Karpas-422 (cell line): ENCODE measurements around the gene POU3F3. TPM values are rescaled to one million over a fixed set of nuclear protein-coding genes. Genes with fewer than 3 reads are reported as not detected.

Experiments
- DNase-seq: peaks from one replicate; pipeline ENCODE4 v3.0.0-alpha.2; 2015
- H2AFZ ChIP-seq: fragments of 200-600 bp; sonication (generic); 2 replicates; pipeline ENCODE4 v1.6.1; 2014; ENCODE audit warnings: antibody characterized with exemption, low read length, mixed read lengths
- H3K27ac ChIP-seq: fragments of 200-600 bp; sonication (generic); 2 replicates; pipeline ENCODE4 v1.5.1; 2014; ENCODE audit warnings: mild to moderate bottlenecking, low read length, moderate library complexity
- H3K27me3 ChIP-seq: fragments of 200-600 bp; sonication (generic); 2 replicates; pipeline ENCODE4 v1.6.1; 2014; ENCODE audit warnings: low read length, mixed read lengths
- H3K36me3 ChIP-seq: fragments of 200-600 bp; sonication (generic); 2 replicates; pipeline ENCODE4 v1.6.1; 2014; ENCODE audit warnings: low read length, mixed read lengths; ENCODE audit not compliant: insufficient read depth
- H3K4me1 ChIP-seq: fragments of 200-600 bp; sonication (generic); 2 replicates; pipeline ENCODE4 v1.6.1; 2014; ENCODE audit warnings: mild to moderate bottlenecking, low read length, mixed read lengths
- H3K4me2 ChIP-seq: fragments of 200-600 bp; sonication (generic); 2 replicates; pipeline ENCODE4 v1.6.1; 2014; ENCODE audit warnings: low read length, low read depth, mild to moderate bottlenecking; ENCODE audit not compliant: poor library complexity, severe bottlenecking
- H3K4me3 ChIP-seq: fragments of 200-600 bp; sonication (generic); 2 replicates; pipeline ENCODE4 v1.5.1; 2014; ENCODE audit warnings: mild to moderate bottlenecking, antibody characterized with exemption, low read length, mixed read lengths
- H3K79me2 ChIP-seq: fragments of 200-600 bp; sonication (generic); 2 replicates; pipeline ENCODE4 v1.6.1; 2014; ENCODE audit warnings: mild to moderate bottlenecking, low read length, mixed read lengths
- H3K9ac ChIP-seq: fragments of 200-600 bp; sonication (generic); 2 replicates; pipeline ENCODE4 v1.6.0; 2014; ENCODE audit warnings: low read length
- H3K9me2 ChIP-seq: fragments of 200-600 bp; sonication (generic), shearing (Covaris generic); replicated peaks from 2 replicates; pipeline ENCODE4 v1.6.0; 2014; ENCODE audit warnings: mild to moderate bottlenecking, low read length, moderate library complexity; ENCODE audit not compliant: insufficient read depth
- H3K9me3 ChIP-seq: fragments of 300-700, 200-600 bp; sonication (generic); 2 replicates; pipeline ENCODE4 v1.6.1; 2014; ENCODE audit warnings: low read length, mixed read lengths
- H4K20me1 ChIP-seq: fragments of 200-600 bp; sonication (generic); 2 replicates; pipeline ENCODE4 v1.6.1; 2014; ENCODE audit warnings: mild to moderate bottlenecking, antibody characterized with exemption, low read length, low read depth; ENCODE audit not compliant: insufficient read depth
- total RNA-seq: library from RNA; depleted of rRNA; stranded (reverse); fragments of >200 nt; shearing (Covaris generic); gene quantifications from 2 replicates; pipeline ENCODE4 v1.2.3, GENCODE V29; 2014; ENCODE audit warnings: low replicate concordance

The POU3F3 gene
- total RNA-seq, 1 experiment from 2014 or later = not detected

DNA sequence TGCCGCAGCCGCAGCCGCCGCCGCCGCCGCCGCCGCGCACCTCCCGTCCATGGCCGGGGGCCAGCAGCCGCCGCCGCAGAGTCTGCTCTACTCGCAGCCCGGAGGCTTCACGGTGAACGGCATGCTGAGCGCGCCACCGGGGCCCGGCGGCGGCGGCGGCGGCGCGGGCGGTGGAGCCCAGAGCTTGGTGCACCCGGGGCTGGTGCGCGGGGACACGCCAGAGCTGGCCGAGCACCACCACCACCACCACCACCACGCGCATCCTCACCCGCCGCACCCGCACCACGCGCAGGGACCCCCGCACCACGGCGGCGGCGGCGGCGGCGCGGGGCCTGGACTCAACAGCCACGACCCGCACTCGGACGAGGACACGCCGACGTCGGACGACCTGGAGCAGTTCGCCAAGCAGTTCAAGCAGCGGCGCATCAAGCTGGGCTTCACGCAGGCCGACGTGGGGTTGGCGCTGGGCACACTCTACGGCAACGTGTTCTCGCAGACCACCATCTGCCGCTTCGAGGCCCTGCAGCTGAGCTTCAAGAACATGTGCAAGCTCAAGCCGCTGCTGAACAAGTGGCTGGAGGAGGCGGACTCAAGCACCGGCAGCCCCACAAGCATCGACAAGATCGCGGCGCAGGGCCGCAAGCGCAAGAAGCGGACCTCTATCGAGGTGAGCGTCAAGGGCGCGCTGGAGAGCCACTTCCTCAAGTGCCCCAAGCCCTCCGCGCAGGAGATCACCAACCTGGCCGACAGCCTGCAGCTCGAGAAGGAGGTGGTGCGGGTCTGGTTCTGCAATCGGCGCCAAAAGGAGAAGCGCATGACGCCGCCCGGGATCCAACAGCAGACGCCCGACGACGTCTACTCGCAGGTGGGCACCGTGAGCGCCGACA lies 2.4 kb downstream of the POU3F3 start:
- no peaks in the 10 kb centered on the region for H3K36me3 ChIP-seq
- no peaks in the 10 kb centered on the region for H3K4me1 ChIP-seq
- H3K9ac ChIP-seq = no peak overlapping the region
- H3K9me3 ChIP-seq = peaks cover 4% of the 10 kb centered on the region; the same call in 1 of the 2 replicates
- no peak overlapping the region for H3K4me3 ChIP-seq
- H2AFZ ChIP-seq = no peak overlapping the region
- no peaks in the 10 kb centered on the region for H3K27me3 ChIP-seq
- DNase-seq = no peak
- no peaks in the 10 kb centered on the region for H3K9me2 ChIP-seq
- H3K79me2 ChIP-seq = no peaks in the 10 kb centered on the region
- no peak overlapping the region for H3K27ac ChIP-seq
- no peak overlapping the region for H3K4me2 ChIP-seq
- H4K20me1 ChIP-seq = no peaks in the 10 kb centered on the region

DNA sequence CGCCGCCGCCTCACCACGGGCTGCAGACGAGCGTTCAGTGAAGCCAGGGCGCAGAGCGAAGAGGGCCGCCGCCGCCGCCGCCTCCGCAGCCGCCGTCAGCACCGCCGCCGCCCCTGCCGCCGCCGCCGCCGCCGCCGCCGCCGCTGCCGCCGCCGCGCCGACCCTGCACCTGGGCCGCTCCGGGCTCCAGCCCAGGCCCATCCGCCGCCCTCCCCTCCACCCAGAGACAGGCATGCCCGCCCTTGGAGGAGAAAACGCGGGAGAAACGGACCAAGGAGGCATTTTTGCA lies 3.0 kb downstream of the POU3F3 start:
- no peaks in the 10 kb centered on the region for H3K27me3 ChIP-seq
- no peak overlapping the region for H2AFZ ChIP-seq

DNA sequence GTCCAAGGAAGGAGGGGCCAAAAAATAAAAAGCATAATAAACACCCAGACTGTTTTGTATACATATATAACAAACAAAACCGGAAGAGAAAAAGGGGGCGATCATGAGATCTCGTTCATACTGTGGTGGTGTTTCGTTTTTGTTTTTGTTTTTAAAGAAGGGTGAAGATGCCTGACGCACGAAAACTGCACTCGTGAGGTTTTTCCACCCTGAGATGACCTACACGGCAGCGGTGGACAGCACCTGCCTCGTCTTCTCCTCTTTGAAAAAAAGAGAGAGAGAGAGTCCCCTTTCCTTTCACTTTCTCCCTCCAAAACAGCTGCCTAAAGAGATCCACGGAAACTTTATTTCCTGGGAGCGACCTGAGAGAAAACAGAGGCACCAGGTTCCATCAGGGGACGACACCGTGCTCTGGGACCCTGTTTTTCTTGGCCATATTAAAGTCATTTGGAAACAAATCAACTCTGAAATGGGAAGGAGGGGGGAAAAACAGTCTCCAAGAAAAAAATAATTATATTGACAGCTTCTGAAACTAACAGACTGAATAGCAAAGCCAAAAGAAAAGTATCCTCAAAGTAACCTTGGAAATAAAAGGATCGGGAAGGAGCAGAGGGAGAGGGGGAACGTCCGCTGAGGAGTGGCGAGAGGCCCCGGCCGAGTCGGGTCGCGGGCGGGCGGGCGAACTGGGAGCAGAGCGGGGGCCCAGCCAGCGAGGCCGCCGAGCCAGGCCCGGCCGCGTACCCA lies 3.5 kb downstream of the POU3F3 start:
- no peaks in the 10 kb centered on the region for H3K27me3 ChIP-seq
- H3K27ac ChIP-seq = no peak overlapping the region
- H4K20me1 ChIP-seq = no peaks in the 10 kb centered on the region
- H3K4me1 ChIP-seq = no peaks in the 10 kb centered on the region
- H3K79me2 ChIP-seq = no peaks in the 10 kb centered on the region
- no peaks in the 10 kb centered on the region for H3K9me2 ChIP-seq
- H3K36me3 ChIP-seq = no peaks in the 10 kb centered on the region
- H2AFZ ChIP-seq = no peak overlapping the region
- no peak overlapping the region for H3K4me2 ChIP-seq
- DNase-seq = no peak
- no peak overlapping the region for H3K9ac ChIP-seq
- H3K4me3 ChIP-seq = no peak overlapping the region
- peaks cover 4% of the 10 kb centered on the region; the same call in 1 of the 2 replicates for H3K9me3 ChIP-seq

More for the DNA sequence above, 3.0 kb downstream of the POU3F3 start:
- no peak overlapping the region for H3K27ac ChIP-seq
- H3K9ac ChIP-seq = no peak overlapping the region
- no peak for DNase-seq
- no peaks in the 10 kb centered on the region for H3K4me1 ChIP-seq
- no peaks in the 10 kb centered on the region for H3K79me2 ChIP-seq
- no peaks in the 10 kb centered on the region for H3K9me2 ChIP-seq
- peaks cover 4% of the 10 kb centered on the region; the same call in 1 of the 2 replicates for H3K9me3 ChIP-seq
- H4K20me1 ChIP-seq = no peaks in the 10 kb centered on the region
- no peak overlapping the region for H3K4me3 ChIP-seq
- H3K4me2 ChIP-seq = no peak overlapping the region
- H3K36me3 ChIP-seq = no peaks in the 10 kb centered on the region

DNA sequence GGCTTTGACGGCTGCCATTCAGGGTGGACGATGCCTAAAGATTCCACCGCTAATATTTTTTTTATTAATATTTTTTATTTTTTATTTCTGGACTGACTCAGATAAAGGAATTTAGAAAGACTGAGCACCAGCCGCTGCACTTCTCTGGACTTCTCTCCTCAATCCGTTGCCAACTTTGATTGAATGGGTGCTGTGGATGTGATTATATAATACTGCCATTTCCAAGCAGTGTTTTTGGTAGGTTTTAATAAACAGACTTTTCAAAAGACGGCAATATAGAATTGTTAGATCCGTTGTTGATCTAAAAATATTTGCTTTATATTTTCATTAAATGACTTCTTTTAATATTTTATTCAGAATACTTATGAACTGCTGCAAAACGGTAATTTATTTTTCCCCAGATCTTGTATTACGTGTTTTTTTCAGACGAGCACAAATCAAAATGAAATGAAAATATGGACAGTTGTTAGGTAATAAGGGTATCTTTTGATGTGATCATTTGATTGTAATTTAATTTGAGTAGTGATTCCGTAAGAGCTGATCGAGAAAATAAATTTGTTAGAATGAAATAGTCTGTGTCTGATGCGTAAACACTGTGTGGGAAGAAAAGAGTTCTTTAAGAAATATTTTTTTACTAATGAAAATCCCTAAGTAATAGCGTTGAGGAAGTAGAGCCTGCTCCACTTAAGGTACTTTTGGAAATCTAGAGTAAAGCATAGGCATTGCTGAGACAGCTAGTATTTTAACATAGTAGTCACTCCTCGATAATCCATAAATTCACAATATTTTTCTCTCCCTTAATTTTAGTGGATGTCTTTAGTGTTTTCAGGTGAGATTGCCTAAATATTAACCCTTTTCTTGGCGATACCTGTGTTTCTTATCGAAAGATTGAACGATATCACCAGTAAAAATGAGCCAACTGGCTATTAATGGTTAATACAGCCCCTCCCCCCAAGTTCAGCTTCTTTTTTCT lies 4.4 kb downstream of the POU3F3 start:
- Histone ChIP-seq H3K36me3 (no peaks in the 10 kb centered on the region), H3K9me3 (peaks cover 4% of the 10 kb centered on the region; the same call in 1 of the 2 replicates), H4K20me1 (no peaks in the 10 kb centered on the region), H3K79me2 (no peaks in the 10 kb centered on the region), H3K4me2 (no peak overlapping the region), H3K4me3 (no peak overlapping the region), H3K27me3 (no peaks in the 10 kb centered on the region), H3K9me2 (no peaks in the 10 kb centered on the region), H3K27ac (no peak overlapping the region), H2AFZ (no peak overlapping the region), H3K4me1 (no peaks in the 10 kb centered on the region), H3K9ac (no peak overlapping the region)
- DNase-seq = no peak

DNA sequence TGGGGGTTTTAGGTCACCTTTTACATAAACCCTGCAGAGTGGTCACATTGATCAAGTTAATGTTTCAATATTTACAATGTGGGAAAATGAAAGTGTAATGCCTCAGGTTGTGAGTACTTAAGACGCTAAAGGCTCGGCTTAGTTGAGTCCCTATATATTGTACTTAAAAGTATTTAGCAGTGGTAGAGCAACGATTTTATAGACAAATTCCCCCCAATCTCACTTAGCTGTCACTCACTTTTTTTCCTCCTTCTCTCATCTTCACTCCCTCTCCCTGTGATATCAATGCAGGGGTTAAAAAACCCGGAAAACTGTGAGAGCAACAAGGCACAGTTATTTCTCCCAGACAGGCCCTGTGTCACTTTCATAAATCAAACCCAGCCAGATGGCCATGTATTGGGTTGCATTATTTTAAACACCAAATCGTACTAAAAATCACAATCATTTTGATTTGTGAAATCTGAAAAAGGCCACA lies 5.4 kb downstream of the POU3F3 start:
- H3K27me3 ChIP-seq = no peaks in the 10 kb centered on the region
- no peaks in the 10 kb centered on the region for H3K4me1 ChIP-seq
- no peak overlapping the region for H3K27ac ChIP-seq
- no peak overlapping the region for H2AFZ ChIP-seq
- H3K4me3 ChIP-seq = no peak overlapping the region
- H3K9me3 ChIP-seq = peaks cover 3% of the 10 kb centered on the region; the same call in 1 of the 2 replicates
- no peaks in the 10 kb centered on the region for H3K79me2 ChIP-seq
- H3K36me3 ChIP-seq = no peaks in the 10 kb centered on the region
- H3K4me2 ChIP-seq = no peak overlapping the region
- no peaks in the 10 kb centered on the region for H4K20me1 ChIP-seq
- H3K9ac ChIP-seq = no peak overlapping the region
- no peak for DNase-seq
- H3K9me2 ChIP-seq = no peaks in the 10 kb centered on the region

DNA sequence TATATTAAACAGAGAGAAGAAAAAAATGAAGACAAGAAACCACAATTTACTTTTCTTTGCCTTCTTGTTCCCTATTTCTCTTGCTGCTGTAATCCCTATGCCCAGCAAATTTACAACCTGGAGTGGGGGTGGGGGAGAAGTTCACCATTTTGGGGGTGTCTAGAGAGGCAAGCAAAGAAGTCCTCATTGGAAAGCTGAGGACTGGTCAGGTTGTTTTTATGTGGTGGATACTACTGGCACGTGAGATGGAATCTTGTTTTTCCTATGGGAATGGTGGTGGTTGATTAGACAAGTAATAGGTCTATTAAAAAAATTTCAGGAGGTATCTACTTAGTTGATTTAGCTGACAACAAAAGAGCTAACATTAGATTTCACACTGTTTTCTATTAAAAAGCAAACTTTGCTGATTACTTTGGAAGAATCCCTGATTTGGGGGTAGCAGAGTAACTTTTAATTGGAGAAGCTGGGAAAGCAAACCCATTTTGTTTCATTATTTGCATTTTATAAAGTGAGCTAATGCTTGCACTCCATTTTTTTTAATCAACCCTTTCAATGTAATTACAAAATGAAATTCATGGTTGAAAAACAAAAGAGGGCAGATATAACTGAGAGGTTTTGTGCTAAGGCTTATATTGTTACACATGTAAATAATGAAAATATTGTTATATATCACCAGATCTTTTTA lies 6.0 kb downstream of the POU3F3 start:
- Histone ChIP-seq H4K20me1 (no peaks in the 10 kb centered on the region), H3K9ac (no peak overlapping the region), H3K9me2 (no peaks in the 10 kb centered on the region), H2AFZ (no peak overlapping the region), H3K4me1 (no peaks in the 10 kb centered on the region), H3K36me3 (no peaks in the 10 kb centered on the region), H3K27ac (no peak overlapping the region), H3K79me2 (no peaks in the 10 kb centered on the region), H3K4me3 (no peak overlapping the region), H3K27me3 (no peaks in the 10 kb centered on the region), H3K9me3 (no peaks in the 10 kb centered on the region), H3K4me2 (no peak overlapping the region)
- no peak for DNase-seq

DNA sequence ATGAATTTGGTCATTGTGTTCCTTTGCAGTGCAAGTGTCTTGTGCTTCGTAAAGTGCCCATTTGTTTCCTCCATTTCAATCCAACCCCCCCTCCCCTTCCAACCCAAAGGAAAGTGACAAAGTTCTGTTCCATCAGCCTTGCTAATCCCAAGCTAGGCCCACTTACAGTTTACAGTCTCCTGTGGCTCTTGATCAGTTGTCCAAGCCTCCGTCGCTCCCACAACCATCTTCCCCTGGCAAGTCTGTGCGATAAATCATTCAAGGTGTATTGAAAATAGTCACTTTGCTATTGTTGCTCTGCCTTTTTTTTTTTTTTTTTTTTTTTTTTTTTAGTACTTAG lies 6.5 kb downstream of the POU3F3 start:
- no peak overlapping the region for H3K9ac ChIP-seq
- H3K36me3 ChIP-seq = no peaks in the 10 kb centered on the region
- H2AFZ ChIP-seq = no peak overlapping the region
- H3K79me2 ChIP-seq = no peaks in the 10 kb centered on the region
- no peak overlapping the region for H3K4me3 ChIP-seq
- no peak overlapping the region for H3K4me2 ChIP-seq
- no peaks in the 10 kb centered on the region for H3K9me2 ChIP-seq
- H3K4me1 ChIP-seq = no peaks in the 10 kb centered on the region
- no peaks in the 10 kb centered on the region for H3K9me3 ChIP-seq
- DNase-seq = no peak
- H3K27me3 ChIP-seq = no peaks in the 10 kb centered on the region
- no peak overlapping the region for H3K27ac ChIP-seq
- no peaks in the 10 kb centered on the region for H4K20me1 ChIP-seq
